G401 (cell line): ENCODE measurements around the gene RPSA. TPM values are rescaled to one million over a fixed set of nuclear protein-coding genes. Genes with fewer than 3 reads are reported as not detected.
A peak's percentile ranks its signal among the peaks of the same experiment; 100 is the strongest.
"Not testable (repeated sequence)": the region's sequence is repeated elsewhere in the genome, so short reads cannot be mapped to it uniquely, and the experiment has no call there.

Experiments used
- DNase-seq: peaks from one replicate; pipeline ENCODE4 v3.0.0-alpha.2; 2015; ENCODE audit warnings: low spot score
- in situ Hi-C: cut with HindIII; loops from 2 replicates; pipeline ENCODE4 v1.10.0; 2016; ENCODE audit warnings: low sequenced_read_pairs, mixed read lengths
- total RNA-seq: library from RNA; depleted of rRNA; stranded (reverse); fragments of >200 nt; shearing (Covaris generic); gene quantifications from 2 replicates; pipeline ENCODE4 v1.2.3, GENCODE V29; 2014; rRNA removed

RPSA gene
- total RNA-seq = 2,014 and 2,296 TPM in 2 replicates

- in situ Hi-C loops = no loop called here
- peak; percentile 99 for DNase-seq
Measured at GRCh38 chr3:39406368-39407258, at the start of gene RPSA. Gene RPSA, plus strand, starts transcription at chr3:39406720. Its CDS starts 934 bp downstream, at chr3:39407654.

DNA sequence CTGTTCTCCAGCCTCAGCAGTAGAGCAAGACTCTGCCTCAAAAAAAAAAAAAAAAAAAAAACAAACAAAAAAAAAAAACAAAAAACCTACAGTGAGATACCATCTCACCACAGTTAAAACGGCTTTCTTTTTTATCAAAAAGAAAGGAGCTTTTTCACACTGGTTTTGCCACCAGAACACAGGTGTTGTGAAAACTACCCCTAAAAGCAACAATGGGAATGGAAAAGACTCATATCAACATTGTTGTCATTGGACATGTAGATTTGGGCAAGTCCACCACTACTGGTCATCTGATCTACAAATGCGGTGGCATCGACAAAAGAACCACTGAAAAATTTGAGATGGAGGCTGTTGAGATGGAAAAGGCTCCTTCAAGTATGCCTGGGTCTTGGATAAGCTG is 48.2 kb upstream of the RPSA start:
- DNase-seq = no peak
- in situ Hi-C loops = no loop called here

- DNase-seq = no peak
- in situ Hi-C loops = no loop called here
Measured at GRCh38 chr3:39361252-39361927, 45.1 kb upstream of the RPSA start.

DNA sequence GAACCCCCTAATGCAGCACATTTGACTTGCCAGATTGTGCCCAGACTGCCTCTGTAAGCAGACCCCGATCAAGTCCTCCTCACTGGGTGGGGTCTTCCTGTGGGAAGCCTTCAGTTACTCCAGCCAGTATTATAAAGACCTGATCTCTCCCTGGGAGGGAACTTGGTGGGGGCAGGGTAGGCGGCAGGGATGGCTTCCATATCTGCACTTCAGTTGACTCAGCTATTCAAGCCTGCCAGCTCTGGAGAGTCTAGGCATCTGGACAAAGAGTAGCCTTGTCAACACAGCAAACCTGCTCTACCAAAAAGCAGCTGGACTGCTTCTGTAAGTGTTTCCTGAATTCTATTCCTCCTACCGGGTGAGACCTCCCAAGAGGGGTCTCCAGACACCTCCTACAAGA is 44.3 kb upstream of the RPSA start:
- no peak for DNase-seq
- in situ Hi-C loops = no loop called here

DNA sequence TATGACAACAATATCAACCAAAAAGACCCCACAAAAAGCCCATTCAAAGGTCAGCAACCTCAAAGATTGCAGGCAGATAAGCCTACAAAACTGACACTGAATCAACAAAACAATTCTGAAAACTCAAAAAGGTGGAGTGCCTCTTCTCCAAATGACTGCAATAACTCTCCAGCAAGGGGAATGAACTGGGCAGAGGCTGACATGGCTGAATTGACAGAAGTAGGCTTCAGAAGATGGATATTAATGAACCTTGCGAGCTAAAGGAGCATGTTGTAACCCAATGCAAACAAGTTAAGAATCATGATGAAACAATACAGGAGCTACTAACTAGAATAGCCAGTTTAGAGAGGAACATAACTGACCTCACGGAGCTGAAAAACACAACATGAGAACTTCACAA is 43.7 kb upstream of the RPSA start:
- in situ Hi-C loops = no loop called here
- no peak for DNase-seq

DNA sequence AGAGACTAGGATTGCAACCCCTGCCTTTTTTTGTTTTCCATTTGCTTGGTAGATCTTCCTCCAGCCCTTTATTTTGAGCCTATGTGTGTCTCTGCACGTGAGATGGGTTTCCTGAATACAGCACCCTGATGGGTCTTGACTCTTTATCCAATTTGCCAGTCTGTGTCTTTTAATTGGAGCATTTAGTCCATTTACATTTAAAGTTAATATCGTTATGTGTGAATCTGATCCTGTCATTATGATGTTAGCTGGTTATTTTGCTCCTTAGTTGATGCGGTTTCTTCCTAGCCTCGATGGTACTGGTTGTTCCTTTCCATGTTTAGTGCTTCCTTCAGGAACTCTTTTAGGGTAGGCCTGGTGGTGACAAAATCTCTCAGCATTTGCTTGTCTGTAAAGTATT is 36.1 kb upstream of the RPSA start:
- in situ Hi-C loops = not testable (repeated sequence)

GRCh38 chr3:39372833-39373232 is 33.7 kb upstream of the RPSA start:
- no peak for DNase-seq
- in situ Hi-C loops = no loop called here

More for the DNA sequence above, 36.1 kb upstream of the RPSA start:
- not testable (repeated sequence) for DNase-seq

DNA sequence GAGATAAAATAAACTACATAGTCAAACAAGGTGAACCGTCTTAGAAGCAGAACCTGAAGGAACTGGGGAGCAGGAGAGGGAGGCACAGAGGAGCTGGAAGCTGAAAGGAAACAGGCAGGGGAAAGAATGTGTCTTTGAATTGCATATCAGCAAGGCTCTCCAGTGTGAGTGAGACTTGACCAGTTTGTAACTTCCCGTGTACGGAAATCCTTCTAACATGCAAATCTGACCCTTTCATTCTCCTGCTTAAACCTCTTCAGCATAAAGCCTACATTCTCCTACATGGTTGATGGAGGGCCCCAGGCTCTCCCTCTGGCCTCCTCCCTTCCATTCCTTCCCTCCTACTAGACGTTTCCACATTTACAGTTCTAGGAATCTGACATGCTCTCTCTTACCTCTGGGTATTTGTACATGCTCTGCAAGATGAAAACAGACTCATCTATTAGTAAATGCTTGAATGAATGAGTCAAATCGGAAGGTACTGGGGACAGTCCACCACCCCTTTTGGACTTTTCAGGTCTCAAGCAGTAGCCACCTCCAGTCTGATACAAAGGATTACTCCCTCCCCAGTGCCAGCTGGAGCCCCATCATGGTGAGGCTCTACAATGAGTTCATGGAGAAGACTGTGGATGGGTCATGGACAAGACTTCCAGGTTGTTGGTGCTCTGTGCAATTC is 29.4 kb upstream of the RPSA start:
- no peak for DNase-seq
- in situ Hi-C loops = no loop called here

- in situ Hi-C loops = no loop called here
Measured at GRCh38 chr3:39378088-39378487, 28.4 kb upstream of the RPSA start.

GRCh38 chr3:39378957-39379777 is 27.4 kb upstream of the RPSA start:
- DNase-seq = no peak
- in situ Hi-C loops = no loop called here

More at GRCh38 chr3:39378088-39378487, 28.4 kb upstream of the RPSA start:
- peak; percentile 63 for DNase-seq

DNA sequence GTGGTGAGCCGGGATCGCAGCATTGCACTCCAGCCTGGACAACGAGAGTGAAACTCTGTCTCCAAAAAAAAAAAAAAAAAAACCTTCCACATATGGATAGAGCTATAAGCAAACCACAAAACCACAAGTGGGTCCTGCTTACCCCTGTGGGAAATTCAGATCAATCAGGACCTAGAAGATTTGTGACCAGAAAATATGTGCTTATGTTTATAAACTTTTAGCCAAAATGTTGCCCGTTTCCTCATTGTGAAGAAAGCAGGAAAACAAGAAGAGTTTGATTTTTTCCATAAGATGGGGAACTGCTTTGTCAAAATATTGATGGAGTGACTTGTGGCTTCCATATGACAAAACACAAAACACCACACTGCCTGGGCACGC is 26.8 kb upstream of the RPSA start:
- DNase-seq = no peak
- in situ Hi-C loops = no loop called here

DNA sequence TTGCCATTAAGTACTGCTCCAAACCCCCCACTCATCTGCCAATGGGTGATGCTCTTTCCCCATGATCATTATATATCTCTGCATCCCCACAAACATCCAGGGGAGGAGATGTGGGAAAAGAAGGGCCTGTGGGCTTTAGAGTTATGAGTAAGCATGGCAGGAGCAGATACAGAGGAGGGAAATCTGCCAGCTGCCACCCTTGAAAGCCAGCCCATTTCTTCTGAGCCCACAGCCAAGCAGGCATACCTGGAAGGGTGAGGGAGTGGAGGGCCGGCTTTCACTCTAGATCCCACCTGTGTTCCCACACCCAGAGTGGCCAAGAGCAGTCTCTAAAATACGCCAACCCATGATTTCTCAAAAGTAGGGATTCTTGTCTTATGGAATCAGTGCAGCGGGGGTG is 25.1 kb upstream of the RPSA start:
- in situ Hi-C loops = no loop called here
- no peak for DNase-seq

- DNase-seq = peak; percentile 92
- in situ Hi-C loops = no loop called here
Measured at GRCh38 chr3:39383045-39383880, 23.3 kb upstream of the RPSA start, which contains the start of gene SLC25A38. Gene SLC25A38, plus strand, starts transcription at chr3:39383370. Its CDS starts 355 bp downstream, at chr3:39383725.

- DNase-seq = peak; percentile 95
- in situ Hi-C loops = no loop called here
Measured at GRCh38 chr3:39383881-39384664, 22.4 kb upstream of the RPSA start.

- in situ Hi-C loops = no loop called here
- no peak for DNase-seq
Measured at GRCh38 chr3:39384665-39385000, 21.9 kb upstream of the RPSA start.

DNA sequence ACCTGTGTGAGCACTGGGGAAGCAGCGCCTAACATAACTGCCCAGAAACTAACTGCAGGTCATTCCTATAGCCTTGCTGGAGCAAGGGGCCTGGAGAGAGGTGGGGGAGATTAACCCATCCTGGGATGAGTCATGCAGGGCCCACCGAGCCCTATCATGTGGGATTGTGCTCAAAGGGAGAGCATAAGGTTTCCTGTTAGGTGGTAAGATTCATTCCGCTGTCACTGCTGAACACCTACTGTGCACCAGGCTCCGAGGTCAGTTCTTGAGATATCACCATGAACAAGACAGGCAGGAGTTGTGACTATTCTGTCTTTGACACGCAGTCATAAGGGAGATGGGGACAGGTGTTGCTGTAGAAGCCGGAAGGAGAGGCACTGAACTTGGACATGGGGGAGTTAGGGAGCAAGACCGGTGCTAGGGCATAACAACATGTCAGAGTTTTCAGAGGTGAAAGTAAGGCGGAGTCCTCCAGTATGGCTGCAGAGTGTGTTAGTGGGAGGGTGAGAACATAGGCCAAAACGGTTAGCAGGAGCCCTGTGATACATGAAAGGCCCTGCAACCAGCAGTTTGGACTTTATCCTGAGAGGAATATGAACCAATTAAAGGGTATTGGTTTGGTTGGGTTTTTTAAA is 20.9 kb upstream of the RPSA start:
- in situ Hi-C loops = no loop called here
- DNase-seq = no peak

DNA sequence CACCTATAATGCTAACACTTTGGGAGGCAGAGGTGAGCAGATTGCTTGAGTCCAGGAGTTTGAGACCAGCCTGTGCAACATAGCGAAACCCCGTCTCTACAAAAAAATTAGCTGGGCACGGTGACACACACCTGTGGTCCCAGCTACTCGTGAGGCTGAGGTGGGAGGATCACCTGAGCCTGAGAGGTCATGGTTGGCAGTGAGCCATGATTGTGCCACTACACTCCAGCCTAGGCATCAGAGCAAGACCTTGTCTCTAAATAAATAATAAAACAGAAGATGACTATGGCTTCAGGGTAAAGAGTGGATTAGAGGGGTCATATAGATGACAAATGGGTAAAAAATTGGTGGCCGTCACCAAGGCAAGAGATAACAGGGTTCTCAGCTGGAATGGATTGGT is 20.2 kb upstream of the RPSA start:
- DNase-seq = no peak
- in situ Hi-C loops = no loop called here
